HTERT RPE-1 (cell line): ENCODE results near the gene DPM1.

Source experiments
- in situ Hi-C: fragments of 300-500 bp; cut with MboI; formaldehyde crosslinking; loops from 4 replicates; pipeline ENCODE4 v1.14.3; 2020; ENCODE audit warnings: low sequenced_read_pairs

DPM1 gene

GRCh38 chr20:50957798-50958614 lies at the start of gene DPM1:
TSS of gene DPM1 (minus strand) at chr20:50958532. CDS start at chr20:50958523, 9 bp downstream.
- in situ Hi-C loops: no loop called here

DNA sequence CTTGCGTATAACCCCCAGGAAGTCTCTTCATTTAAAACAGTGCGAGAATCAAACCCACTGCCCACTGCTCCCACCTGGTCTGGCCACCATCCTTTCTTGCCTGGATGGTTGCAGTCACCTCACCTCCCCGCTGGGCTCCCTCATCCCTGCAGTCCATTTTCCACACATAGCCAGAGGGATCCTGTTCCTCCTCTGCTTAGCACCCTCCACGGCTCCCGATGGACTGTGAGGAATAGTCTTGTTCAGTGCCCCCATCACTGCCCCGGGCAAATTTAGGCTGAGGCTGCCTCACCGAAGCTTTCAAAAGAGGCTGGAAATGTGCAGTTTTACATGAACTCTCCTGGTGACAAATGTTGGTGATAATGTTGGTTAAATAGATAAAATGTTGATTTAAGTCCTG lies 46.9 kb upstream of the DPM1 start:
- in situ Hi-C loops: no loop called here

GRCh38 chr20:51004781-51005180 lies 46.4 kb upstream of the DPM1 start:
- in situ Hi-C loops: no loop called here

DNA sequence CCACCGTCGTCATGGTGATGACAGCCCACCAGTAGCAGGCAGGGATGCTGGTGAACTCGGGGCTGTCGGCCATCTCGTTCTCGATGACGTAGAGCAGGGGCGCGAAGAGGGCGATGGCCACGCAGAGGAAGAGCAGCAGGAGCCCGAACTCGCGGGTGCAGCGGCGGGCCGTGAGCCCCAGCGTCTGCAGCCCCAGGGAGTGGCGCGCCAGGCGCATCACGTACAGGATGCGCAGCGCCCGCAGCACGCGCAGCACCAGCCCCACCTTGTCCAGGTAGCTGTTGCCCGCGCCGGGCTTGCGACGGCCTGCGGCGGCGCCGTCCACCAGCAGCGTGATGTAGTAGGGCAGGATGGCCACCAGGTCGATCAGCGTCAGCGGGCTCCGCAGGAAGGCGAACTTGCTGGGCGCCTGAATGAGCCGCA lies 46.0 kb upstream of the DPM1 start:
- in situ Hi-C loops: no loop called here

DNA sequence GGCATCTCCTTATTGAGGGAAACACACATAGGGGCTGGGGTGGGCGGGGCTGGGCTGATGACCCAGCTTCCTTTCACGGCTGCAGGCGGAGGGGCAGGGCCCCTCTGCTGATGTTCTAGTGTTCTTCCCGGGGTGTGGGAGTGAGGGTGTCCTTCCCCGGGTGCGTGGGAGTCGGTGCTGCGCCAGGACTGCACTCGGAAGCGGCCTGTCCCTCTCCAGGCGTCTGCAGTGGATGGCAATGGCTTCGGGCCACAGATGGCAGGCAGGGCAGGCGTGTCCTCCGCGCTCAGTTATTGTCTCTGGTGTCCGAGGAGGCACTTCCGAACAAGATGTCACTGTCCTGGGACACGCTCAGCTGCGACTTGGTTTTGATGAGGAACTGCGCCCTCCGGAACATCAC lies 45.4 kb upstream of the DPM1 start:
- in situ Hi-C loops: no loop called here

- in situ Hi-C loops: no loop called here
Measured at GRCh38 chr20:51002633-51003032, 44.3 kb upstream of the DPM1 start.

GRCh38 chr20:51001430-51002265 lies 43.3 kb upstream of the DPM1 start:
- in situ Hi-C loops: no loop called here

DNA sequence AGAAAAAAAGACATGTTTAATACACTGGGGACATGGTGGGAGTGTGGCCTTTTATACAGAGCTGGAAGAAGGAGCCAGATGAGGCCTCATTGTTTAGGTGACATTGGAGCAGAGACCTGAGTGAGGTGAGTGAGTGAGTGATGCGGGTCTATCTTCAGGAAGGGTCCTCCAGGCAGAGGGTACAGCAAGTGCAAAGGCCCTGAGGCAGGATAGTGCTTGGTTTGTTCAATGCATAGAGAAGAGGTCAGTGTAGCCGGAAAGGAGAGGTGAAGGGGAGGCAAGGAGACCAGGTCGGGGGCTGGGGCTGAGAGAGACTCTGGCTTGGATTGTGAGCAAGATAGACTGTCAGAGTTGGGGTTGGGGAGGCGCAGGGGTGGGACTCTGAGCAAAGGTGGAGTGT lies 41.0 kb upstream of the DPM1 start:
- in situ Hi-C loops: no loop called here

- in situ Hi-C loops: no loop called here
Measured at GRCh38 chr20:50996901-50997865, 38.9 kb upstream of the DPM1 start.

GRCh38 chr20:50995506-50995905 lies 37.2 kb upstream of the DPM1 start:
- in situ Hi-C loops: no loop called here

- in situ Hi-C loops: no loop called here
Measured at GRCh38 chr20:50993876-50994275, 35.5 kb upstream of the DPM1 start.

DNA sequence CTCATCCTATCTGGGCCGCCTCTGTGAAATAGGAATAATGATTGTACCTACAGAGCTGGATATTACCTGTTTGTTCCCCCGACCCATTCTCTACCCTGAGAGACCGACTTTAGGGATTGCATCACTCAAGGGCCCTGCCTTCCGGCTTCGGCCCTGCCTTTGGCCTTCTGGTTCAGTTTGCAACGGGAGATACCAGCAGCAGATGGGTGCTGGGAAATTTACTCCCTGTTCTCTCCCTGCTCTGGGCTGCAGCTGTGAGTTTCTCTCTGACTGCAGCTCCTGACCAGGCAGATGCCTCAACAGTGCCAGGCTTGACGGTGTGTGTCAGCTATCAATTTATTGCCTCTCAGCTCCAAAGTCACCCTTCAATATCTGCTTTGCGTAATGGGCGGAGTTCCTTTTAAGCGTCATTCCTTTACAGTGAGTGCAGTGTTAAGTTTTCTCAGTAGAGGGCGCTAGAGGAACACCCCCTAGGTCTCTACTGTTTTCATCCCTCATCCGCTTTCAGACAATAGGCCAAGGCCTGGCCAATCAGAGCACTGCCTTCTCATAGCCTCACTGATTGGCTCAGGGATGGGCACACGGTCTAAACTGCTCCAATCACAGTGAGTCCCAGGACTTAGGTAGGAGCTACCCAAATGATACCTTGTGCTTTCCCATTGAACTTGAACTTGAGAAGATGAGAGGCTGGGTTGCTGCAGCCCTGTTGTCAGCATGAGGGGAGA lies 34.6 kb upstream of the DPM1 start:
- in situ Hi-C loops: no loop called here

DNA sequence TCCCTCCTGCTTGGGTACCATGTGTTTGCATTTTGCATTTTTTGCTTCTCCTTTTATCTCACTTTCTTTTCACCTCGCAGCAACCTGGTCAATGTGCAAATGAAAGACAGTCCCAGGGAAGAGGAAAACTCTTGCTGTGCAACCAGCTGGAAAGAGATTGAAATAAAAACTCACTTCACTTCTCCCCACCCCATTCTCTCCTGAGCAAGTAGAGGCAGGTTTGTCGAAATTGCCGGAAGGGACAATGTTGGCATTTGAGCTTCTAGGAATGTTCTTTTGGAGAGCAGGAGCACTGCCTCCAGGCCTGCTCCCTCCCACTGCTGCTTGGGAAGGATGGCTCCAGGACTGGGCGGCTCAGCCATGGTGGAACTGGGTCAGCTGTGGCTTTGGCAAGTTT lies 34.0 kb upstream of the DPM1 start:
- in situ Hi-C loops: no loop called here

DNA sequence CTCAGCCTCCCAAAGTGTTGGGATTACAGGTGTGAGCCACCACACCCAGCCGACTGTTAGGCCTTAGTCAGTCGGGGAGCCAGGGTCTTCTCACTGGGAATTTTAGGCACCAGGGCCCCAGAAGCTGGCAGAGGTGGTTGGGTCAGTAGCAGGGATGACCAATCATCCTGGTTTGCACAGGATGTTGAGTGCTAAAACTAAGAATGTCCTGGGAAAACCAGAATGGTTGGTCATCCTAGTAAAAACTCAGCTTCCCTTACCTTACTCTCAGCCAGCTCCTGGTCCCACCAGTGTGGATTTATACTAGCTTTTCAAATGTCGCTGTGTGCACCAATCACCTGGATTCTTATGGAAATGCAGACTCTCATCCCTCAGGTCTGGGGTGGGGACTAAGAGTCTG lies 32.7 kb upstream of the DPM1 start:
- in situ Hi-C loops: no loop called here

DNA sequence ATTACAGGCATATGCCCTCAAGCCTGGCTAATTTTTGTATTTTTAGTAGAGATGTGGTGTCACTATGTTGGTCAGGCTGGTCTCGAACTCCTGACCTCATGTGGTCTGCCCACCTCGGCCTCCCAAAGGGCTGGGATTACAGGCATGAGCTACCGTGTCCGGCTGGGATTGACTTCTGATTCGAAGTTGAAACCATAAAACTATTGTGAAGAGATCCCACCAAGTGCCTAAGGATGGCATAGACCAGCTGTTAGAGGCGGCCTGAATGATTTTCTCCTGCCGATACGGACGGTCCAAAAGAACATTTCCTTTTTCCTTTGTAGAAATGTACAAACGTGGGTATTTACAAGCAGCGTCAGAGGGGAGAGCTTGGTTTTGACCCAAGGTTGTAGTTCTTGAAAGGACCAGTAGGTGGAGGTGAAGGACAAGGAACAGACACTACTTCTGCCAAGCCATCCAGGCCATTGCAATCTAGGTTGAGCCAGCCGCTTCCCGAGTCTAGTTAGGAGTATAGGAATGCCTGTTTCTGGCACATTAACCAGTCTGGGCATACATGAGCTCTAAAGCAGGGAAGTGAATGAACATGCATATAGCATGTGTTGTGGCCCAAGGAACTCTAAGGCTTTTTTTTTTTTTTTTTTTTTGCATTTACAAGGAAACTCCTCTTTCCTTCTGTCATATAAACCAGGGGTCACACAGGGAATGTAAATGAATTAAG lies 29.3 kb upstream of the DPM1 start:
- in situ Hi-C loops: no loop called here

DNA sequence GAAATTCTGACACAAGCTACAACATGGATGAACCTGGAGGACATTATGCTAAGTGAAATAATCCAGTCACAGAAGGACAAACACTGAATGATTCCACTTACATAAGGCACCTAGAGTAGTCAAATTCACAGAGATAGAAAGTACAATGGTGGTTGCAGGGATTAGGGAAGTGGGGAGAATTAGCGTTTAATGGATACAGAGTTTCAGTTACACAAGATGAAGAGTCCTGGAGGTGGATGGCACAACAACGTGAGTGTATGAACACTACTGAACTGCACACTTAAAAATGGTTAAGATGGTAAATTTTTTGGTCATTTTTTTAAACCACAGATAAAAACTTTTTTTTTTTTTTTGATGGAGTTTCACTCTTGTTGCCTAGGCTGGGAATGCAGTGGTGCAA lies 25.0 kb upstream of the DPM1 start:
- in situ Hi-C loops: no loop called here

DNA sequence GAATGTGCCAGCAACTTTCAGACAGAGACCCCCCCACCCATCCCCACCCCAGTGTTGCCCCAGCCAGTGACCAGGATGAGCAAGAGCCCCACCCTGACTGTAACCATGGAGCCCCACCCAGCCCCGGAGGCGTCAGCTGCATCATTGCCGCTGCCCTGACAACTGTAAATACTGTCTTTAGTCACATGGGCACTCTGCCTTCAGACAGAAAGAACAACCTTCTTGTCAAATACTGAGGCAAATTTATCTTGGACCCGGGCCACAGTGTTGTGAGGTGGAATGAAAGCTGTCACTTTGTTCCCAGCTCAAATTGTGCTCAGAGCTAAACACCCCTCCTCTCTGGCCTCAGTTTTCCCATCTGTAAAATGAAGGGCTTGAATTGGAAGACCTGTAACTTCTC lies 24.0 kb upstream of the DPM1 start:
- in situ Hi-C loops: no loop called here

- in situ Hi-C loops: no loop called here
Measured at GRCh38 chr20:50981714-50982048, 23.3 kb upstream of the DPM1 start.

DNA sequence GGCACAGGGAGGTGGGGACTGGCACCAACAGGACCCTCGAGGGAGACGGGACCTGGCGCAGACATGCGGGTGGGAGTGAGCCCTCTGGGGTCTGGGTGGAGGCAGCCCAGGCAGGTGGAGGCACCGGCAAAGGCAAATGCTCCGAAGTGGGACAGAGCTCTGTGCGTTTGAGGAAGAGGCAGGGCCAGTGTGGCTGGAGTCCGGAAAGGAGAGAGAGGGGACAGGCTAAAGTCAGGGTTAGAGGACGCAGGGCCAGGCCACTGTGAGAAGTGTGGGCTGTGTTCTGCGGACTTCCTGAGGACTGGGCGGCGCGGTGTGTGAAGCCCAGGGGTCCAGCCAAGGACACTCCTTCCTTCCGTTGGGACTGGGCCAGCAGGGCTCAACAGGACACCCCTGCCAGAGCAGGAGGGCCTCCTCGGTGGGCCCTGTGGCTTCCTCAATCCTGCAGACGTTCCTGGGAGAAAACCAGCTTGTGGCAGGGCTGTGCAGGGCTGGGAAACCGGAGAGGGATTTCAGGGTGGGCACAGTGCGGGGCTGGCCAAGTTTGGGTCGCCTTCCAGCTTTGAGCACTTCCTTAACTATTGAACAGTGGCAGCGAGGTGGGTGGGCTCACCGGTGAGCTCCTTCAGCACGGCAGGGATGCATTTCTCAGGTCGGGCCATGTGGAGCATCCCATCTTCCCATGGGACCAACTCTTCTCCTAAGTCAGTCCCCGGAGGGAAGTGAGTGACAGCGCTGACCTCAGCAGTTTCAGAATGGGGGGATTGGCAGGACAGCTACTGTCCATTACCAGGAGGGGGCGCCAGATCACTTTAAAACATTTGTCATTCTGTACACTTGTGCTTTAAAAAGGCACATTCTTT lies 22.8 kb upstream of the DPM1 start:
- in situ Hi-C loops: no loop called here
